Esophagus squamous epithelium (tissue), 4 donors: ENCODE measurements around the gene TBC1D20.

Experiments used
- CTCF ChIP-seq, 6 experiments: fragments of 450-650 bp in 4 of 6; fragments of 200-600 bp in 2 of 6; sonication (generic) in 2 of 6; IDR thresholded peaks; one replicate each; pipeline ENCODE4 v1.5.1; 2016 to 2019; ENCODE audit warnings: antibody characterized with exemption in 6 of 6, mild to moderate bottlenecking in 4 of 6, moderate library complexity in 4 of 6
- POLR2A ChIP-seq, 4 donors: fragments of 450-650 bp; IDR thresholded peaks; one replicate each; pipeline ENCODE4 v1.6.1; 2017; ENCODE audit warnings: antibody characterized with exemption in 4 of 4, mild to moderate bottlenecking in 4 of 4, moderate library complexity in 3 of 4

- TF ChIP-seq CTCF (IDR thresholded peaks at IDR 0.05) (no peak), POLR2A (IDR thresholded peaks at IDR 0.05) (no peak)
These were observed 44.5 kb downstream of the TBC1D20 start for GRCh38 chr20:417801-418342.
